HG03135 (cell line): ENCODE results near the gene COA3.
"Not testable (repeated sequence)": the region's sequence is repeated elsewhere in the genome, so short reads cannot be mapped to it uniquely, and the experiment has no call there.

ENCODE experiments used
- ATAC-seq: cut with Tn5 transposase; IDR thresholded peaks from one replicate; pipeline ENCODE4 v1.9.1; 2021; ENCODE audit warnings: mild to moderate bottlenecking, moderate library complexity; ENCODE audit not compliant: unreplicated experiment

The COA3 gene

GRCh38 chr17:42782166-42783061 is 16.1 kb downstream of the COA3 start:
- ATAC-seq = no peak

- no peak for ATAC-seq
Measured at GRCh38 chr17:42781639-42782165, 16.8 kb downstream of the COA3 start.

DNA sequence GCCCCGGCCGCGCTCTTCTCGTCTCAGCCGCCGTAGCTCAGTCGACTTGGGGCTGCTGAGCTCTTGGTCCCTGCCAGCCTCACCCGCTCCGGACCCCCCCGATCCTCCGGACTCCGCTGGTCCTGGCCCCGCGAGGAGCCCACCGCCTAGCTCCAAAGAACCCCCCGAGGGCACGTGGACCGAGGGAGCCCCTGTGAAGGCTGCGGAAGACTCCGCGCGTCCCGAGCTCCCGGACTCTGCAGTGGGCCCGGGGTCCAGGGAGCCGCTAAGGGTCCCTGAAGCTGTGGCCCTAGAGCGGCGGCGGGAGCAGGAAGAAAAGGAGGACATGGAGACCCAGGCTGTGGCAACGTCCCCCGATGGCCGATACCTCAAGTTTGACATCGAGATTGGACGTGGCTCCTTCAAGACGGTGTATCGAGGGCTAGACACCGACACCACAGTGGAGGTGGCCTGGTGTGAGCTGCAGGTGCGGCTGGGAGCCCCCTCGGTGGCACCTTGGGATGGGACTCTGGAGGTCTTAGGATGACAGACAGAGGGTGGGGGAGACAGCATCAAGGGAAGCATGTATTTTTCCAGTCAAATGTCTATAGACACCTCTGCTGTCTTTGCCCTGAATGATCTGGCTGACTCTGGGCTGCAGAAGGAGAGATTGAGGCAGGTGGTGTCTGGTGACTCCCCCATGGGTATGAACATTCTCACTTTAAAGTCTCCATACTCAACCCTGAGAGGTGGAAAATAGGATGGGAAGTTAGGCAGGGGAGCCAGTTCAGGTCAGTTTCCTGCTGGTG is 17.5 kb downstream of the COA3 start:
- no peak for ATAC-seq

DNA sequence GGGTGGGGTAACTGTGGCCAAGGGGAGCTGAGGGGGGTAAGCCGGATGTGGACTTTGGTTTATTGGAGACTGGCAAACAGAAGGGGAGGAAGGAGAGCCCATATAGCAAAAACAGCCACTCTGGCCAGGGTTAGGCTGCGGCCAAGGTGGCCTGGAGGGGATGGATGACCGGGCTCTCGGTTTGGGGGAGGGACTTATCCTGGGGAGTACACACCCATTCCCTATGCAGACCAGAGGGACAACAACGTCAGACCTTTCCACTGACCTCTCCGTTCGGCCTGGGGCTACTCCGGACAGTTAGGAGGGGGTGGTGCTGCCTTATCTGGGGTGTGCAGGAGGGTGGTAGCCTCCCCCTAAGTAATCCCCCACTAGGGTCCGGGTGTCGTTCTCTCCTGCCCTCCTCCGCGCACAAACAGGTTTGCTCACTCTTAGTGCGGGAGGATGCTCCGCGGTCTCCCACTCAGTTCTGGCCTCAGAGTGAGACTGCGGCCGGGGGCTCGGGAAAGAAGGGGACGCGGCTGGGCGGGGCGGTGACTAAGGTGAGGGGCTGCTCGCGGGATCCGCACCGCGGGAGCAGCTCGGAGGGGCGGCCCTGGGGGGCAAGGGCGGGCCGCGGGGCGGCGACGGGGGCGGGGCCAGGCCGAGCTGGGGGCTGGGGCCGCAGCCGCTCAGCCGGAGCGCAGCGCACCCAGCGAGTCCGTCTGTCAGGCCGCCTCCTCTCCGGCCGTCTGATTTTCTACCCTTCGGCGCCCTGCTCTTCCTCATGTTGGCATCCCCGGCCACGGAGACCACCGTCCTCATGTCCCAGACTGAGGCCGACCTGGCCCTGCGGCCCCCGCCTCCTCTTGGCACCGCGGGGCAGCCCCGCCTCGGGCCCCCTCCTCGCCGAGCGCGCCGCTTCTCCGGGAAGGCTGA is 18.3 kb downstream of the COA3 start, which contains the start of gene WNK4:
WNK4 (plus strand) TSS at position 675 of the 915 bp plus-strand sequence; CDS start at position 764, 89 bp downstream.
- no peak for ATAC-seq

DNA sequence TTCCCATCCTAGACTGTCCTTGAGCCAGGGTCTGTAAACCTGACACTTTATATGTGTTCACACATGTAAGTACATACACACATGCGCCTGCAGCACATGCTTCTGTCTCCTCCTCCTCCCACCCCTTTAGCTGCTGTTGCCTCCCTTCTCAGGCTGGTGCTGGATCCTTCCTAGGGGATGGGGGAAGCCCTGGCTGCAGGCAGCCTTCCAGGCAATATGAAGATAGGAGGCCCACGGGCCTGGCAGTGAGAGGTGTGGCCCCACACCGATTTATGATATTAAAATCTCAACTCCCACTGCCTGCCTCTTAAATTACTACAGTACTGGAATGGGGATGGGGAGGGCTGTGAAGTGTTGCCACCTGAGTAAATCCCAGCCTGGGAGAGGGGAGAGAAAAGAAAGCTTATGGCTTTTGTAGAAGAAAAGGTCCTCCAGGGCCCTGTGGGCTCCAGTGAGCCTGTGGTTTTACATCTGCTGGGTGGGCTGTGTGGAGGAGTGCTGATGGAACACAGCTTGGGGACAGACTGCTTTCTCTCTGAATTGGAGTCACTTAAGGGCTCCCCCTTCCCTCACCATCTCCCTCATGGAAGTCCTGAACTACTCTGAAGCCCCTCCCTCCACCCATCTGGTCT is 19.1 kb downstream of the COA3 start:
- no peak for ATAC-seq

- no peak for ATAC-seq
Measured at GRCh38 chr17:42778570-42778969, 19.9 kb downstream of the COA3 start.

- no peak for ATAC-seq
Measured at GRCh38 chr17:42775534-42776098, 22.9 kb downstream of the COA3 start.

DNA sequence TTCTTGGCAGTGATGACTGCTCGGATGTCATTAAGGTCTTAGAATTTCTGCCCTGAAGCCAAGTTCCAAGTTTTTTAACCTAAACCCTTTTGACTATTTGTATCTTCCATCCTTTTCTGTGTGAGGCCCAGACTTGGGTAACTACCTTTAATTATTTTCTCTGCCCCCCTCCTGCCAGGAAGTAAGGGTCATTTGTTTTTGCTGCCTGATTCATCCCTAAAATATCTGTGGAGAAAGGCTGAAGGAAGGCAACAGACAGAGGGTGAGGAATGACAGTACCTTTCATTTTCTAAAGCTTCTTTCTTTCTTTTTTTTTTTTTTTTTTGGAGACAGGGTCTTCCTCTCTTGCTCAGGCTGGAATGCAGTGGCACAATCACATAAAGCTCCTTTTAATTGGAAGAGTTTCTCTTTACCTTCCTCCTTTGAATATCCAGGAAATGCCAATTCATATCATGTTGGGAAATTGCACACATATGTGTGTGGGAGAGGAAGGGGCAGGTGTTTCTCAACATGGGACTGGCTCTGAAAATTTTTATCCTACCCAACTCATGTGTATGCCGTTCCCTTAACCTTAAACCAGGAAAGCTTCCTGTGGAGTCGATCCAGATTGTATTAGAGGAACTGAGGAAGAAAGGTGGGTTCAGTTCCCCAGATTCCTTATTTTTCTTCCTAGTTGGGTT is 24.3 kb downstream of the COA3 start:
- no peak for ATAC-seq

GRCh38 chr17:42773290-42774035 is 25.0 kb downstream of the COA3 start, which contains the start of gene VPS25:
VPS25 (plus strand) TSS chr17:42773449; CDS start chr17:42773476, 27 bp downstream.
- peak; percentile 56 for ATAC-seq

DNA sequence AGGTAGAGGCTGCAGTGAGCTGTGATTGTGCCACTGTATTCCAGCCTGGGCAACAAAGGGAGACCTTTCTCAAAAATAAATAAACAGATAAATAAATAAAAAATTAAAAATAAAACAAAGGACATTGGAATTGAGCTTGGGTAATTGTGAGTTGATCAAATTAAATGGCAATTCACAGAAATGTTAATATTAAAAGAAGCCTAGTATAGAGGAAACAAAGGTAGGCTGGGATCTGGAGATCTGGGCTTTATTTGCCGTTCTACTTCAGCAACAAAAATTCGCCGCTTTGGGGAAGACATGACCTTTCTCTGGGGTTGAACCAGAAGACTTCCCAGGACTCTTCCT is 25.6 kb downstream of the COA3 start:
- peak; percentile 20 for ATAC-seq

DNA sequence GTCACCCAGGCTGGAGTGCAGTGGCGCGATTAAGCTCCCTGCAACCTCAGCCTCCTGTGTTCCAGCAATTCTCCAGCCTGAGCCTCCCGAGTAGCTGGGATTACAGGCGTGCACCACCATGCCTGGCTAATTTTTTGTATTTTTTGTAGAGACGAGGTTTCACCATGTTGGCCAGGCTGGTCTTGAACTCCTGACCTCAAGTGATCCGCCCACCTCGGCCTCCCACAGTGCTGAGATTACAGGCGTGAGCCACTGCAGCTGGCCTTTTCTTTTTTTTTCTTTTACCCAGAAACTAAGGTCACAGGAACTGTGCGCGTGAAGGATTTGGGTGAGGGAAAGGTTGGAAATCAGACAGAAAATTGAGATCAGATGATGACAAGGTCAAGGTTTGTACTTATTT is 28.5 kb downstream of the COA3 start:
- ATAC-seq = not testable (repeated sequence)

GRCh38 chr17:42768006-42768405 is 30.5 kb downstream of the COA3 start:
- ATAC-seq = not testable (repeated sequence)

GRCh38 chr17:42767512-42767911 is 31.0 kb downstream of the COA3 start:
- ATAC-seq = no peak

GRCh38 chr17:42766124-42766523 is 32.4 kb downstream of the COA3 start:
- ATAC-seq = no peak

DNA sequence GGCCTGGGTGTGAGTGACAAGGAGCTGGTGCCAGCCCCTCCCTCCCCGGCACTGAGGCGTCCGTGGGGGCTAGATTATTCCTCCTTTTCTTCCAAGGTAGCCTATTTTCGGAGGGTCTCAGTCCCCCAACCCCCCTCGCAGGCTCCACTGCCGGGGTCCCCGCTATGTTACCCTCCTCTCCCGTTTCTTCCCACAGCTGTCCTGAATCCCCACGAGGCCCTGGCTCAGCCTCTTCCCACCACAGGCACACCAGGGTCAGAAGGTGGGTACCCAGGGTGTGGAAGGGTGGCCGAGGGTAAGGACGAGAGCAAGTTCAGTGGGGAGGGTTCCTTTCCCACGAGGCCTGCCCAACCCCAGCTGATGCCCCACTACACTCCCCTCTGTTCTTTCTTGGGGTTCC is 36.9 kb downstream of the COA3 start:
- no peak for ATAC-seq

- no peak for ATAC-seq
Measured at GRCh38 chr17:42760652-42761581, 37.6 kb downstream of the COA3 start, which contains the start of gene RAMP2. RAMP2 (plus strand) TSS chr17:42761227; CDS start chr17:42761262, 35 bp downstream.

GRCh38 chr17:42759982-42760651 is 38.4 kb downstream of the COA3 start:
- ATAC-seq = no peak
